HEK293 (cell line): ENCODE measurements around the gene SNAP47.

Source experiments
- CTCF ChIA-PET: fragments of 350-600 bp; formaldehyde crosslinking; extraction: SDS; loops from one replicate; lab custom pipeline; 2021; ENCODE audit warnings: antibody characterized with exemption; lab: Yijun Ruan, JAX
- POLR2A ChIA-PET: fragments of 300-600 bp; formaldehyde crosslinking; extraction: SDS; loops from one replicate; lab custom pipeline; 2020; ENCODE audit warnings: antibody characterized with exemption, inconsistent platforms; lab: Yijun Ruan, JAX
- H3K27ac ChIP-seq: fragments of 200-500 bp; sonication (Bioruptor generic); 2 replicates; pipeline ENCODE4 v1.5.1; 2014; ENCODE audit warnings: low read depth, low read length, control low read depth, inconsistent platforms; ENCODE audit errors: extremely low read depth
- H3K36me3 ChIP-seq, 2 experiments: fragments of 200-500 bp in 1 of 2; sonication (Bioruptor generic) in 1 of 2; 1 replicate in 1 of 2; 2 replicates in 1 of 2; pipeline ENCODE4 v1.5.1; 2014 to 2017; ENCODE audit warnings: inconsistent platforms in 2 of 2, low read length in 2 of 2; ENCODE audit not compliant: control insufficient read depth in 2 of 2, insufficient read depth in 1 of 2
- H3K4me1 ChIP-seq: fragments of 200-500 bp; sonication (Bioruptor generic); 2 replicates; pipeline ENCODE4 v1.5.1; 2014; ENCODE audit warnings: mild to moderate bottlenecking, low read length, inconsistent platforms; ENCODE audit not compliant: control insufficient read depth, insufficient read depth
- H3K4me3 ChIP-seq: 2 replicates; pipeline ENCODE4 v1.5.1; 2011; ENCODE audit warnings: low read depth, mild to moderate bottlenecking, control low read depth, low read length, moderate library complexity
- H3K9me3 ChIP-seq: fragments of 200-500 bp; sonication (Bioruptor generic); 2 replicates; pipeline ENCODE4 v1.5.1; 2014; ENCODE audit warnings: low read depth, low read length, inconsistent platforms; ENCODE audit not compliant: control insufficient read depth, insufficient read depth
- BCL11A ChIP-seq: fragments of 450-650 bp; formaldehyde crosslinking; IDR thresholded peaks from 2 replicates; pipeline ENCODE4 v1.5.1; 2016; ENCODE audit warnings: low read depth, missing biosample characterization, missing genetic modification characterization
- HOXC10 ChIP-seq: sonication (generic); formaldehyde crosslinking; IDR thresholded peaks from 2 replicates; pipeline ENCODE4 v1.8.1; 2023; ENCODE audit warnings: mild to moderate bottlenecking, missing genetic modification reagents
- IKZF3 ChIP-seq: fragments of 450-650 bp; IDR thresholded peaks from 2 replicates; pipeline ENCODE4 v1.5.0; 2018; ENCODE audit warnings: missing biosample characterization, mild to moderate bottlenecking, missing genetic modification characterization, moderate library complexity
- KLF9 ChIP-seq: fragments of 450-650 bp; formaldehyde crosslinking; IDR thresholded peaks from 2 replicates; pipeline ENCODE4 v1.5.1; 2016; ENCODE audit warnings: missing biosample characterization, missing genetic modification characterization, low read depth
- MYNN ChIP-seq: fragments of 450-650 bp; formaldehyde crosslinking; IDR thresholded peaks from 2 replicates; pipeline ENCODE4 v1.5.1; 2016; ENCODE audit warnings: missing biosample characterization, missing genetic modification characterization, borderline replicate concordance
- SP2 ChIP-seq: fragments of 450-650 bp; formaldehyde crosslinking; IDR thresholded peaks from 2 replicates; pipeline ENCODE4 v1.5.1; 2016; ENCODE audit warnings: missing biosample characterization, missing genetic modification characterization
- ZBTB17 ChIP-seq: fragments of 450-650 bp; formaldehyde crosslinking; IDR thresholded peaks from 2 replicates; pipeline ENCODE4 v1.5.1; 2016; ENCODE audit warnings: missing biosample characterization, missing genetic modification characterization
- ZBTB21 ChIP-seq: fragments of 450-650 bp; formaldehyde crosslinking; IDR thresholded peaks from 2 replicates; pipeline ENCODE4 v1.5.1; 2017; ENCODE audit warnings: missing biosample characterization, missing genetic modification characterization
- ZBTB7A ChIP-seq: fragments of 450-650 bp; formaldehyde crosslinking; IDR thresholded peaks from 2 replicates; pipeline ENCODE4 v1.5.1; 2016; ENCODE audit warnings: low read depth, missing biosample characterization, missing genetic modification characterization
- ZNF202 ChIP-seq: fragments of 450-650 bp; formaldehyde crosslinking; IDR thresholded peaks from 2 replicates; pipeline ENCODE4 v1.5.1; 2016; ENCODE audit warnings: missing biosample characterization, missing genetic modification characterization, borderline replicate concordance
- ZNF23 ChIP-seq: fragments of 450-650 bp; formaldehyde crosslinking; IDR thresholded peaks from 2 replicates; pipeline ENCODE4 v1.5.1; 2016; ENCODE audit warnings: missing biosample characterization, missing genetic modification characterization, borderline replicate concordance
- ZNF26 ChIP-seq: fragments of 450-650 bp; formaldehyde crosslinking; IDR thresholded peaks from 2 replicates; pipeline ENCODE4 v1.5.1; 2016; ENCODE audit warnings: missing biosample characterization, missing genetic modification characterization
- ZNF366 ChIP-seq: fragments of 450-650 bp; formaldehyde crosslinking; conservative IDR thresholded peaks from 2 replicates; pipeline ENCODE4 v1.5.1; 2016; ENCODE audit warnings: missing biosample characterization, missing genetic modification characterization
- ZNF48 ChIP-seq: fragments of 450-650 bp; formaldehyde crosslinking; IDR thresholded peaks from 2 replicates; pipeline ENCODE4 v1.5.1; 2016; ENCODE audit warnings: missing biosample characterization, missing genetic modification characterization
- ZNF555 ChIP-seq: fragments of 450-650 bp; formaldehyde crosslinking; conservative IDR thresholded peaks from 2 replicates; pipeline ENCODE4 v1.5.1; 2017; ENCODE audit warnings: missing biosample characterization, mild to moderate bottlenecking, missing genetic modification characterization, inconsistent platforms
- ZNF664 ChIP-seq: fragments of 450-650 bp; formaldehyde crosslinking; IDR thresholded peaks from 2 replicates; pipeline ENCODE4 v1.5.1; 2016; ENCODE audit warnings: missing biosample characterization, missing genetic modification characterization
- ZNF707 ChIP-seq: fragments of 450-650 bp; formaldehyde crosslinking; IDR thresholded peaks from 2 replicates; pipeline ENCODE4 v1.5.1; 2016; ENCODE audit warnings: missing biosample characterization, missing genetic modification characterization
- ZNF747 ChIP-seq: fragments of 450-650 bp; formaldehyde crosslinking; IDR thresholded peaks from 2 replicates; pipeline ENCODE4 v1.5.1; 2016; ENCODE audit warnings: missing biosample characterization, missing genetic modification characterization
- ZNF76 ChIP-seq: fragments of 450-650 bp; formaldehyde crosslinking; IDR thresholded peaks from 2 replicates; pipeline ENCODE4; 2016; ENCODE audit warnings: low read depth, missing biosample characterization, missing genetic modification characterization, borderline replicate concordance
- ZNF768 ChIP-seq: fragments of 450-650 bp; formaldehyde crosslinking; IDR thresholded peaks from 2 replicates; pipeline ENCODE4 v1.5.1; 2018; ENCODE audit warnings: missing biosample characterization, mild to moderate bottlenecking, missing genetic modification characterization
- ZNF776 ChIP-seq: fragments of 450-650 bp; formaldehyde crosslinking; IDR thresholded peaks from 2 replicates; pipeline ENCODE4 v1.5.0; 2017; ENCODE audit warnings: missing biosample characterization, missing genetic modification characterization, borderline replicate concordance
- ZNF777 ChIP-seq: fragments of 450-650 bp; formaldehyde crosslinking; IDR thresholded peaks from 2 replicates; pipeline ENCODE4 v1.5.1; 2017; ENCODE audit warnings: missing biosample characterization, missing genetic modification characterization, borderline replicate concordance
- ZNF792 ChIP-seq: fragments of 450-650 bp; formaldehyde crosslinking; IDR thresholded peaks from 2 replicates; pipeline ENCODE4 v1.5.1; 2016; ENCODE audit warnings: missing biosample characterization, missing genetic modification characterization
- TF ChIP-seq, protein P1 (sequence below): fragments of 450-650 bp; formaldehyde crosslinking; IDR thresholded peaks from 2 replicates; pipeline ENCODE4 v1.5.1; 2016; ENCODE audit warnings: missing biosample characterization, missing genetic modification characterization

SNAP47 gene

GRCh38 chr1:227805606-227806197, 70.5 kb downstream of the SNAP47 start:
- Histone ChIP-seq H3K4me1 (no peaks in the 10 kb centered on the region), H3K4me3 (no peak overlapping the region)
- no peak for TF ChIP-seq ZNF747 (tag by site-specific recombination)
- TF ChIP-seq KLF9 (tag by site-specific recombination), result no peak
- TF ChIP-seq ZBTB21 (tag by site-specific recombination), result no peak
- no peak for TF ChIP-seq ZNF777 (tag by site-specific recombination)
- TF ChIP-seq IKZF3 (tag by site-specific recombination), result no peak
- TF ChIP-seq ZNF26 (tag by site-specific recombination), result no peak
- no peak for TF ChIP-seq ZNF707 (tag by site-specific recombination)
- no peak for TF ChIP-seq ZNF768 (tag by site-specific recombination)
- TF ChIP-seq ZNF555, result no peak
- no peak for TF ChIP-seq MYNN (tag by site-specific recombination)
- no peak for TF ChIP-seq ZNF48
- TF ChIP-seq, protein P1, sequence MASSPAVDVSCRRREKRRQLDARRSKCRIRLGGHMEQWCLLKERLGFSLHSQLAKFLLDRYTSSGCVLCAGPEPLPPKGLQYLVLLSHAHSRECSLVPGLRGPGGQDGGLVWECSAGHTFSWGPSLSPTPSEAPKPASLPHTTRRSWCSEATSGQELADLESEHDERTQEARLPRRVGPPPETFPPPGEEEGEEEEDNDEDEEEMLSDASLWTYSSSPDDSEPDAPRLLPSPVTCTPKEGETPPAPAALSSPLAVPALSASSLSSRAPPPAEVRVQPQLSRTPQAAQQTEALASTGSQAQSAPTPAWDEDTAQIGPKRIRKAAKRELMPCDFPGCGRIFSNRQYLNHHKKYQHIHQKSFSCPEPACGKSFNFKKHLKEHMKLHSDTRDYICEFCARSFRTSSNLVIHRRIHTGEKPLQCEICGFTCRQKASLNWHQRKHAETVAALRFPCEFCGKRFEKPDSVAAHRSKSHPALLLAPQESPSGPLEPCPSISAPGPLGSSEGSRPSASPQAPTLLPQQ (tag by site-specific recombination), result no peak
- no peak for TF ChIP-seq ZNF202 (tag by site-specific recombination)
- no peak for TF ChIP-seq ZBTB17
- no peak for TF ChIP-seq ZNF366
- TF ChIP-seq BCL11A (tag by site-specific recombination), result no peak
- no peak for TF ChIP-seq ZNF664 (tag by site-specific recombination)
- TF ChIP-seq SP2, result no peak
- no peak for TF ChIP-seq ZNF776
- TF ChIP-seq, all 188 proteins: peak for 0
- Histone ChIP-seq H3K36me3 (no peaks in the 10 kb centered on the region), H3K9me3 (no peaks in the 10 kb centered on the region), H3K27ac (no peak overlapping the region)
- ChIA-PET POLR2A (no interaction called here), CTCF (interaction anchor here (0.7 kb wide), 1 partner anchor 346 kb away, joined by 3 read pairs; no protein-coding TSS in a partner anchor)

DNA sequence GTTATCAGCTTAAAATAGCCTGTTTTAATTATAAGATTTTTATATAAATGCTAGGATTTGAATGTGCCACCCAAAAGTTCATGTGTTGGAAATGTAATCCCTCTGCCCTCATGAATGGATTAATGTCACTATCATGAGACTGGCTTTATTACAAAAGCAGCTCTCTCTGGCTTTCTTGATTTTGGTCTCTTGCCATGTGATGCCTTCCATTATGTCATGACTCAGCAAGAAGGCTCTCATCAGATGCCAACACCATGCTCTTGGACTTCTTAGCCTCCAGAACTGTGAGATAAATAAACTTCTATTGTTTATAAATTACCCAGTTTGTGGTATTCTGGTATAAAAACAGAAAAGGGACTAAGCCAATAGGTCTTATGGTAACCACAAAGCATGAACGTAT, 73.3 kb downstream of the SNAP47 start:
- CTCF ChIA-PET, result no interaction called here
- Histone ChIP-seq H3K27ac (no peak overlapping the region), H3K9me3 (no peaks in the 10 kb centered on the region), H3K4me3 (no peak overlapping the region), H3K4me1 (no peaks in the 10 kb centered on the region), H3K36me3 (no peaks in the 10 kb centered on the region)
- TF ChIP-seq HOXC10 (CRISPR knock-in tag) (no peak), ZNF76 (no peak), ZBTB7A (tag by site-specific recombination) (no peak), ZNF792 (tag by site-specific recombination) (no peak), ZNF23 (no peak)
- POLR2A ChIA-PET, result no interaction called here
